NCI-H510A treated with DMSO at 0.1 percent for 48 hours (cell line): ENCODE results near the gene CTBP2.

ENCODE experiments used
- DNase-seq: peaks from one replicate; lab custom pipeline; 2025; lab: John Stamatoyannopoulos, UW

Gene CTBP2

GRCh38 chr10:124941823-124942222 lies 218.5 kb downstream of the CTBP2 start, which contains the start of gene ZRANB1:
Gene ZRANB1 (plus strand): TSS chr10:124942123. CDS start chr10:124942494, 371 bp downstream.
- no peak for DNase-seq

- DNase-seq, result no peak
Measured at GRCh38 chr10:124939290-124939689, 221.1 kb downstream of the CTBP2 start.

DNA sequence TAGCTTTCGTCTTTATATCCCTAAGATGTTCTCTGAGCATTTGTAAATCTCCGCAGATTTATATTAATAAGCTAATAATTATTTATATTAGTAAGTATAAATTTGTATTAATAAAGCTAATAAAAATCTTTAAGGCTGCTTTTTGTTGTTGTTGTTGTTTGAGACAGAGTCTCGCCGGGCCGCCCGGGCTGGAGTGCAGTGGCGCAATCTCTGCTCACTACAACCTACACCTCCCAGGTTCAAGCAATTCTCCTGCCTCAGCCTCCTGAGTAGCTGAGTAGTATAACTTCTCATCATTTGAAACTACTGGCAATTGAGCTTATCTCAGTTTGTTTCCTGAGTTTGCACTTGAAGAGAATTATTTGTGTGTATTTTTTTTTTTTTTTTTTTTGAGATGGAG lies 223.6 kb downstream of the CTBP2 start:
- no peak for DNase-seq

- no peak for DNase-seq
Measured at GRCh38 chr10:124935946-124936345, 224.4 kb downstream of the CTBP2 start.
